Measurements from ENCODE around the gene FAM156A. TPM values are rescaled to one million over a fixed set of nuclear protein-coding genes. Genes with fewer than 3 reads are reported as not detected.

The FAM156A gene
- 12.1 to 18.2 TPM (median 12.6 TPM) in 5 replicates for total RNA-seq (2022; extraction: Qiagen RNA extraction)

GRCh38 chrX:52958113-52958959, at the start of gene FAM156A:
Gene FAM156A, minus strand, starts transcription at chrX:52958518. Its CDS starts 9,930 bp downstream, at chrX:52948588.

Other genes starting within 250 kb of the FAM156A start
- gene SSX2B, start 207.3 kb downstream of the FAM156A start, total RNA-seq (2022; extraction: Qiagen RNA extraction), result not detected in 5 replicates
- gene SPANXN5, start 161.1 kb downstream of the FAM156A start, total RNA-seq (2022; extraction: Qiagen RNA extraction), result not detected in 5 replicates
- not detected in 5 replicates for gene XAGE5, start 147.2 kb downstream of the FAM156A start, total RNA-seq (2022; extraction: Qiagen RNA extraction)
- not detected in 5 replicates for gene XAGE3, start 90.4 kb downstream of the FAM156A start, total RNA-seq (2022; extraction: Qiagen RNA extraction)
- 10.5 to 18.4 TPM (median 11.8 TPM) in 5 replicates for gene FAM156B, start 61.2 kb downstream of the FAM156A start, total RNA-seq (2022; extraction: Qiagen RNA extraction)
- gene GPR173, start 90.3 kb upstream of the FAM156A start, total RNA-seq (2022; extraction: Qiagen RNA extraction), result 0.03 TPM in 1 of 5 replicates, not detected in the others
- 20.7 to 22.3 TPM (median 21.9 TPM) in 5 replicates for gene TSPYL2, start 123.8 kb upstream of the FAM156A start, total RNA-seq (2022; extraction: Qiagen RNA extraction)
- 1.4 to 2.1 TPM (median 1.7 TPM) in 5 replicates for gene KANTR, start 135.6 kb upstream of the FAM156A start, total RNA-seq (2022; extraction: Qiagen RNA extraction)